ENCODE results near the gene KRTCAP2.
"Not testable (repeated sequence)": the region's sequence is repeated elsewhere in the genome, so short reads cannot be mapped to it uniquely, and the experiment has no call there.

The KRTCAP2 gene

GRCh38 chr1:155168105-155168445 is 5.0 kb downstream of the KRTCAP2 start:
- not testable (repeated sequence) for H3K4me3 ChIP-seq (ENCODE audit: low read length in 2 of 2); H3K9ac ChIP-seq (ENCODE audit: low read depth in 1 of 2, low read length in 2 of 2); H3K9me3 ChIP-seq (ENCODE audit: control insufficient read depth in 2 of 2, low read length in 2 of 2); H3K27ac ChIP-seq (ENCODE audit: low read depth in 2 of 2, low read length in 2 of 2); H3K27me3 ChIP-seq (ENCODE audit: control insufficient read depth in 2 of 2, insufficient read depth in 2 of 2, low read length in 2 of 2)
- Histone ChIP-seq H3K4me1 (ENCODE audit: control insufficient read depth in 2 of 2, insufficient read depth in 2 of 2, low read length in 2 of 2) (peaks cover 14 to 18% of the 10 kb centered on the region in 2 donors), H3K36me3 (ENCODE audit: control insufficient read depth in 2 of 2, insufficient read depth in 2 of 2, low read length in 2 of 2) (peaks cover 13 to 16% of the 10 kb centered on the region in 2 donors)

DNA sequence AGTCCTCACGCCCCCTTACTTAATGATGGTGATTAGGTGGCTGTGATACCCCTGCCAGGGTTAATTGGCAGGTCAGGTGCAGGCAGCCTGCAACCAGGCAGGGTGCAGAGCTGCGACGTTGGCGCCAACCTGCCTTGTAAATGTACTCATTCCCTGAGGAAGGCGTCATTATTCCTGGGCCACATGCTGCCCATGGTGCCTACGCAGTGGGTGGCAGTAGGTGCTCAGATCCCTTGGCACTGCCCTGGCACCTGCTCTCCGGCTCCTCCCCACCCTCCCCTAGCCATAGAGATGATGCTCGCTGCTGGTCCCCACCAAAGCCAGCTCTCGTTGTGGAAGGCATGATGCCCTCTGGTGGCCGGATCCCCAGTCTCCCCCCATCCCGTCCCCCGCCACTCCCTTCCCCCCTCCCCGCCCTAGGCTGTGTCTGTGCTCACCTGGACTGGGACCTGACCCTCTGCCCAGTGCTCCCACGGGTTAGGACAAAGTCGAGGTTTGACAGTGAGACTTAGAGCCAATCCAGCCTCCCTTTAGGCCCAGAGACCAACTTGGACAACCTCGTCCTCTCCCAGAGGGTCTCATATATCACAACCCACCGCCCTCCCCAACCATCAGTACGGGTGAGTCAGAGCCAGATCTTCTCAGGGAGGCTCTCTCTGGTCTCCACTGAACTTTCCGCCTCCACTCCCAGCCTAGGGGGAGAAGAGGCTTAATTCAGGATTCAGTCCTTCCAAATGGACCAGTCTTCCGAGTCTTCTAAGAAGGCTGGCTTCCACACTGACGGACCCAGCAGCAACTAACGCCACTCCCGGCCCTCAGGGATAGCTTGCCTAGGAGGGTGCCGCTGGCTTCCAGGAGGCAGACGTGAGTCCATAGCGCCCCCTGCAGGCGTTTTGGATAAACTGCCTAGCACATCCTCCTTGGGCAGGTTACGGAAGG is 5.7 kb downstream of the KRTCAP2 start:
- Histone ChIP-seq H3K4me3 (ENCODE audit: low read length in 2 of 2) (no peak overlapping the region), H3K27ac (ENCODE audit: low read depth in 2 of 2, low read length in 2 of 2) (peak overlapping the region in 1 of 2 donors; percentile 11), H3K9ac (ENCODE audit: low read depth in 1 of 2, low read length in 2 of 2) (peak overlapping the region in 1 of 2 donors; percentile 21)

GRCh38 chr1:155166471-155167165 is 6.5 kb downstream of the KRTCAP2 start:
- no peaks in the 10 kb centered on the region for H3K27me3 ChIP-seq (ENCODE audit: control insufficient read depth in 2 of 2, insufficient read depth in 2 of 2, low read length in 2 of 2)
- peaks cover 6 to 10% of the 10 kb centered on the region in 2 donors for H3K4me1 ChIP-seq (ENCODE audit: control insufficient read depth in 2 of 2, insufficient read depth in 2 of 2, low read length in 2 of 2)
- H3K27ac ChIP-seq (ENCODE audit: low read depth in 2 of 2, low read length in 2 of 2), result no peak overlapping the region
- no peak overlapping the region for H3K4me3 ChIP-seq (ENCODE audit: low read length in 2 of 2)
- no peaks in the 10 kb centered on the region for H3K9me3 ChIP-seq (ENCODE audit: control insufficient read depth in 2 of 2, low read length in 2 of 2)
- H3K9ac ChIP-seq (ENCODE audit: low read depth in 1 of 2, low read length in 2 of 2), result no peak overlapping the region
- H3K36me3 ChIP-seq (ENCODE audit: control insufficient read depth in 2 of 2, insufficient read depth in 2 of 2, low read length in 2 of 2), result peaks cover 13 to 16% of the 10 kb centered on the region in 2 donors

More for the DNA sequence above, 5.7 kb downstream of the KRTCAP2 start:
- peaks cover 13 to 16% of the 10 kb centered on the region in 2 donors for H3K36me3 ChIP-seq (ENCODE audit: control insufficient read depth in 2 of 2, insufficient read depth in 2 of 2, low read length in 2 of 2)
- peaks cover 10 to 16% of the 10 kb centered on the region in 2 donors for H3K4me1 ChIP-seq (ENCODE audit: control insufficient read depth in 2 of 2, insufficient read depth in 2 of 2, low read length in 2 of 2)
- no peaks in the 10 kb centered on the region for H3K9me3 ChIP-seq (ENCODE audit: control insufficient read depth in 2 of 2, low read length in 2 of 2)
- no peaks in the 10 kb centered on the region for H3K27me3 ChIP-seq (ENCODE audit: control insufficient read depth in 2 of 2, insufficient read depth in 2 of 2, low read length in 2 of 2)

DNA sequence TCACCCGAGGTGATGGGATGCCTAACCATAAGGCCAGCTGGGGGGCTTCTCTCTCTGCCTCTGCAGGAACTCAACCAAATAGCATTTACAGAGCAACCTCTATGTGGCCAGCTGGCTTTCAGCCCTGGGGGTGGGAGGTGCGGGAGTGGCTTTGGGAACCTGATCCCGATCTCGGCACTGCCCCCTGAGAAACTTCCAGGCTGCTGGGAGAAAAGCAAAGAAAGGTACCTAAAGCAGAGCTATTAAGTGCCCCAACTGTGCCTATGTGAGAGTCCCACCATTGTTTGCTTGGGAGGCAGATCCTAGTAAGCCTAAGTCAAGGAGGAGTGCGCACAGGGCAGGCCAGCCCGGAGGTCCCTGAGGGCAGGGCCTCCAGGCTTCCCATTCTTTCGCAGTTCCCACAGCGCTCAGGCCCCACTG is 7.0 kb downstream of the KRTCAP2 start:
- Histone ChIP-seq H3K27me3 (ENCODE audit: control insufficient read depth in 2 of 2, insufficient read depth in 2 of 2, low read length in 2 of 2) (no peaks in the 10 kb centered on the region), H3K9ac (ENCODE audit: low read depth in 1 of 2, low read length in 2 of 2) (no peak overlapping the region), H3K4me3 (ENCODE audit: low read length in 2 of 2) (no peak overlapping the region), H3K9me3 (ENCODE audit: control insufficient read depth in 2 of 2, low read length in 2 of 2) (no peaks in the 10 kb centered on the region), H3K36me3 (ENCODE audit: control insufficient read depth in 2 of 2, insufficient read depth in 2 of 2, low read length in 2 of 2) (peaks cover 13 to 16% of the 10 kb centered on the region in 2 donors), H3K27ac (ENCODE audit: low read depth in 2 of 2, low read length in 2 of 2) (no peak overlapping the region), H3K4me1 (ENCODE audit: control insufficient read depth in 2 of 2, insufficient read depth in 2 of 2, low read length in 2 of 2) (peaks cover 6 to 10% of the 10 kb centered on the region in 2 donors)

GRCh38 chr1:155164625-155165024 is 8.5 kb downstream of the KRTCAP2 start:
- not testable (repeated sequence) for H3K27ac ChIP-seq (ENCODE audit: low read depth in 2 of 2, low read length in 2 of 2); H3K9me3 ChIP-seq (ENCODE audit: control insufficient read depth in 2 of 2, low read length in 2 of 2); H3K27me3 ChIP-seq (ENCODE audit: control insufficient read depth in 2 of 2, insufficient read depth in 2 of 2, low read length in 2 of 2); H3K4me3 ChIP-seq (ENCODE audit: low read length in 2 of 2); H3K9ac ChIP-seq (ENCODE audit: low read depth in 1 of 2, low read length in 2 of 2)
- Histone ChIP-seq H3K4me1 (ENCODE audit: control insufficient read depth in 2 of 2, insufficient read depth in 2 of 2, low read length in 2 of 2) (peaks cover 6 to 10% of the 10 kb centered on the region in 2 donors), H3K36me3 (ENCODE audit: control insufficient read depth in 2 of 2, insufficient read depth in 2 of 2, low read length in 2 of 2) (peaks cover 6 to 11% of the 10 kb centered on the region in 2 donors)

DNA sequence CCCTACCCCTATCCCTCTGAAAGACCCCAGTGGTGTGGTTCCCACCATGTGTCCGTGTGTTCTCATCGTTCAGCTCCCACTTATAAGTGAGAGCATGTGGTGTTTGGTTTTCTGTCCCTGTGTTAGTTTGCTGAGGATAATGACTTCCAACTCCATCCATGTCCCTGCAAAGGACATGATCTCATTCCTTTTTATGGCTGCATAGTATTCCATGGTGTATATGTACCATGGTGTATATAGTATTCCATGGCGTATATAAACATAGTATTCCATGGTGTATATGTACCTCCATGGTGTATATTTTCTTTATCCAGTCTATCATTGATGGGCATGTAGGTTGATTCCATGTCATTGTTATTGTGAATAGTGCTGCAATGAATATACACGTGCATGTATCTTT is 9.3 kb downstream of the KRTCAP2 start:
- not testable (repeated sequence) for H3K36me3 ChIP-seq (ENCODE audit: control insufficient read depth in 2 of 2, insufficient read depth in 2 of 2, low read length in 2 of 2); H3K9me3 ChIP-seq (ENCODE audit: control insufficient read depth in 2 of 2, low read length in 2 of 2); H3K27ac ChIP-seq (ENCODE audit: low read depth in 2 of 2, low read length in 2 of 2); H3K9ac ChIP-seq (ENCODE audit: low read depth in 1 of 2, low read length in 2 of 2); H3K27me3 ChIP-seq (ENCODE audit: control insufficient read depth in 2 of 2, insufficient read depth in 2 of 2, low read length in 2 of 2); H3K4me3 ChIP-seq (ENCODE audit: low read length in 2 of 2)
- H3K4me1 ChIP-seq (ENCODE audit: control insufficient read depth in 2 of 2, insufficient read depth in 2 of 2, low read length in 2 of 2), result peaks cover 6 to 10% of the 10 kb centered on the region in 2 donors

DNA sequence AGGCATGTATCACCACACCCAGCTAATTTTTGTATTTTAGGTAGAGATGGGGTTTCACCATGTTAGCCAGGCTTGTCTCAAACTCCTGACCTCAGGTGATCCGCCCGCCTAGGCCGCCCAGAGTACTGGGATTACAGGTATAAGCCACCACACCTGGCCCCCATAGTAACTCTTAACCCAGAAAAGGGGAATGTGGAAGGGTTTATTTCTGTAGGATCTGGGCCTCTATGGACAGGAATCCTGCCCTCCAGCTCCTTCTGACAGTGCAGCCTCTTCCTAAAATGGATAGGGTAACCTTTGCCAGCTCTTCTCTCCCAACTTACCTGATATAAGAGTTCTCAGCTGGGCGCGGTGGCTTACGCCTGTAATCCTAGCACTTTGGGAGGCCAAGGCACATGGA is 10.5 kb downstream of the KRTCAP2 start:
- H3K9ac ChIP-seq (ENCODE audit: low read depth in 1 of 2, low read length in 2 of 2); H3K9me3 ChIP-seq (ENCODE audit: control insufficient read depth in 2 of 2, low read length in 2 of 2); H3K4me1 ChIP-seq (ENCODE audit: control insufficient read depth in 2 of 2, insufficient read depth in 2 of 2, low read length in 2 of 2); H3K27me3 ChIP-seq (ENCODE audit: control insufficient read depth in 2 of 2, insufficient read depth in 2 of 2, low read length in 2 of 2); H3K27ac ChIP-seq (ENCODE audit: low read depth in 2 of 2, low read length in 2 of 2); H3K4me3 ChIP-seq (ENCODE audit: low read length in 2 of 2); H3K36me3 ChIP-seq (ENCODE audit: control insufficient read depth in 2 of 2, insufficient read depth in 2 of 2, low read length in 2 of 2): not testable (repeated sequence)

- no peak overlapping the region for H3K9ac ChIP-seq (ENCODE audit: low read depth in 1 of 2, low read length in 2 of 2)
- no peaks in the 10 kb centered on the region for H3K4me1 ChIP-seq (ENCODE audit: control insufficient read depth in 2 of 2, insufficient read depth in 2 of 2, low read length in 2 of 2)
- H3K9me3 ChIP-seq (ENCODE audit: control insufficient read depth in 2 of 2, low read length in 2 of 2), result no peaks in the 10 kb centered on the region
- no peaks in the 10 kb centered on the region for H3K36me3 ChIP-seq (ENCODE audit: control insufficient read depth in 2 of 2, insufficient read depth in 2 of 2, low read length in 2 of 2)
- H3K4me3 ChIP-seq (ENCODE audit: low read length in 2 of 2), result no peak overlapping the region
- no peak overlapping the region for H3K27ac ChIP-seq (ENCODE audit: low read depth in 2 of 2, low read length in 2 of 2)
- H3K27me3 ChIP-seq (ENCODE audit: control insufficient read depth in 2 of 2, insufficient read depth in 2 of 2, low read length in 2 of 2), result no peaks in the 10 kb centered on the region
These were observed 13.0 kb downstream of the KRTCAP2 start for GRCh38 chr1:155160128-155160527.

DNA sequence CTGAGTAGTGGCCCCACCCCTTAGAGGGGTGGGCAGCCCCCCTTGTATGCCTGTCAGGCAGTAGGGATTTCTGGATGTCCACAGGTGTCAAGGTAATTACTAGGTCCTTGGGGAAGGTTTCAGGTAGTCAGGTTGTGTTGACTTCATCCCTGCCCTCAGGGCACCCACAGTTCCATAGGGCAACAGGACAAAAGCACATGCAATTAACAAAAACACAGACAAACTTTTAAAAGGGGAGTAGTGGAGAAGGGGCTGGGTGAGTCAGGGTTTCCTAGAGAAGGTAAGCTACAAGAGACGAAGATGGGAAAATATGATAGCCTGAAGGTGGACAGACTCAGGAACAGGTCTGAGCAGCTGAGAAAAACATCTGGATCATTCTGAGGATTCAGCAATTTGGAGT is 14.1 kb downstream of the KRTCAP2 start:
- Histone ChIP-seq H3K36me3 (ENCODE audit: control insufficient read depth in 2 of 2, insufficient read depth in 2 of 2, low read length in 2 of 2) (no peaks in the 10 kb centered on the region), H3K4me1 (ENCODE audit: control insufficient read depth in 2 of 2, insufficient read depth in 2 of 2, low read length in 2 of 2) (no peaks in the 10 kb centered on the region), H3K9ac (ENCODE audit: low read depth in 1 of 2, low read length in 2 of 2) (no peak overlapping the region), H3K9me3 (ENCODE audit: control insufficient read depth in 2 of 2, low read length in 2 of 2) (no peaks in the 10 kb centered on the region), H3K4me3 (ENCODE audit: low read length in 2 of 2) (no peak overlapping the region), H3K27me3 (ENCODE audit: control insufficient read depth in 2 of 2, insufficient read depth in 2 of 2, low read length in 2 of 2) (no peaks in the 10 kb centered on the region), H3K27ac (ENCODE audit: low read depth in 2 of 2, low read length in 2 of 2) (no peak overlapping the region)

- not testable (repeated sequence) for H3K9me3 ChIP-seq (ENCODE audit: control insufficient read depth in 2 of 2, low read length in 2 of 2); H3K27ac ChIP-seq (ENCODE audit: low read depth in 2 of 2, low read length in 2 of 2); H3K36me3 ChIP-seq (ENCODE audit: control insufficient read depth in 2 of 2, insufficient read depth in 2 of 2, low read length in 2 of 2); H3K27me3 ChIP-seq (ENCODE audit: control insufficient read depth in 2 of 2, insufficient read depth in 2 of 2, low read length in 2 of 2); H3K4me1 ChIP-seq (ENCODE audit: control insufficient read depth in 2 of 2, insufficient read depth in 2 of 2, low read length in 2 of 2); H3K9ac ChIP-seq (ENCODE audit: low read depth in 1 of 2, low read length in 2 of 2); H3K4me3 ChIP-seq (ENCODE audit: low read length in 2 of 2)
These were observed 17.0 kb downstream of the KRTCAP2 start for GRCh38 chr1:155155996-155156643.

Measured in mucosa of rectum (tissue), 2 donors.